ENCODE results near the gene SLC16A5. TPM values are rescaled to one million over a fixed set of nuclear protein-coding genes. Genes with fewer than 3 reads are reported as not detected.

The SLC16A5 gene
- total and polyA plus RNA-seq, 12 donors: 0.77 to 3.9 (median 1.7) TPM

GRCh38 chr17:75090871-75091854 lies 3.4 kb downstream of the SLC16A5 start:
- WGBS, 4 donors: 51 to 61% (median 56%) methylated on average over 11 to 19 of the region's 19 CpGs
- no peak overlapping the region for H3K4me3 ChIP-seq
- H3K27me3 ChIP-seq: no peaks in the 10 kb centered on the region
- H3K36me3 ChIP-seq (replicated peaks in 1 of 2): no peaks in the 10 kb centered on the region
- DNase-seq: peak in 2 of 7 donors; percentile 34 to 55
- intact Hi-C loops (cut with DNase I): no loop called here
- H3K4me1 ChIP-seq (replicated peaks in 1 of 2): peaks cover 1 to 16% of the 10 kb centered on the region in 2 donors
- peak overlapping the region in 1 of 5 donors; percentile 68 for H3K27ac ChIP-seq
- H3K9me3 ChIP-seq (replicated peaks in 1 of 3): no peaks in the 10 kb centered on the region
- TF ChIP-seq POLR2A (IDR thresholded peaks at IDR 0.05): no peak
- TF ChIP-seq CTCF (IDR thresholded peaks at IDR 0.05): no peak

GRCh38 chr17:75091855-75092327 lies 4.1 kb downstream of the SLC16A5 start:
- Histone ChIP-seq H3K9me3 (replicated peaks in 1 of 3) (no peaks in the 10 kb centered on the region), H3K27me3 (no peaks in the 10 kb centered on the region), H3K4me1 (replicated peaks in 1 of 2) (peaks cover 6 to 20% of the 10 kb centered on the region in 2 donors), H3K4me3 (no peak overlapping the region), H3K36me3 (replicated peaks in 1 of 2) (no peaks in the 10 kb centered on the region), H3K27ac (peak overlapping the region in 1 of 5 donors; percentile 68)
- TF ChIP-seq CTCF (IDR thresholded peaks at IDR 0.05) (no peak), POLR2A (IDR thresholded peaks at IDR 0.05) (no peak)
- no peak for DNase-seq
- WGBS, 4 donors: 80 to 89% (median 82%) methylated on average over 10 of the region's 10 CpGs
- intact Hi-C loops (cut with DNase I): no loop called here

- TF ChIP-seq CTCF (IDR thresholded peaks at IDR 0.05) (no peak), POLR2A (IDR thresholded peaks at IDR 0.05) (no peak)
- no peak overlapping the region for H3K4me3 ChIP-seq
- H3K36me3 ChIP-seq (replicated peaks in 1 of 2): no peaks in the 10 kb centered on the region
- peaks cover 6 to 16% of the 10 kb centered on the region in 2 donors for H3K4me1 ChIP-seq (replicated peaks in 1 of 2)
- no peaks in the 10 kb centered on the region for H3K9me3 ChIP-seq (replicated peaks in 1 of 3)
- no peaks in the 10 kb centered on the region for H3K27me3 ChIP-seq
- WGBS, 4 donors: 92 to 97% (median 95%) methylated on average over 14 to 18 of the region's 18 CpGs; no CpG with 5 or more reads in 1 of the 4 donors
- no peak for DNase-seq
- intact Hi-C loops (cut with DNase I): no loop called here
- H3K27ac ChIP-seq: no peak overlapping the region
Observed at GRCh38 chr17:75093548-75094158, 5.9 kb downstream of the SLC16A5 start.

- DNase-seq: no peak
- no peaks in the 10 kb centered on the region for H3K27me3 ChIP-seq
- no peaks in the 10 kb centered on the region for H3K36me3 ChIP-seq (replicated peaks in 1 of 2)
- H3K27ac ChIP-seq: no peak overlapping the region
- no peak overlapping the region for H3K4me3 ChIP-seq
- H3K4me1 ChIP-seq (replicated peaks in 1 of 2): peaks cover 6 to 13% of the 10 kb centered on the region in 2 donors
- 68 to 87% (median 82%) methylated on average over 7 to 16 of the region's 16 CpGs for WGBS, 4 donors
- TF ChIP-seq POLR2A (IDR thresholded peaks at IDR 0.05) (no peak), CTCF (IDR thresholded peaks at IDR 0.05) (no peak)
- intact Hi-C loops (cut with DNase I): no loop called here
- no peaks in the 10 kb centered on the region for H3K9me3 ChIP-seq (replicated peaks in 1 of 3)
Observed at GRCh38 chr17:75094871-75095399, 7.2 kb downstream of the SLC16A5 start.
